ENCODE data around the gene TAS1R3.

TAS1R3 gene
- long read RNA-seq: 0 reads

- Histone ChIP-seq H3K27me3 (ENCODE audit: insufficient read depth, poor library complexity, severe bottlenecking) (no peaks in the 10 kb centered on the region), H3K27ac (replicated peaks) (0 out of 2 replicates have a peak within 1 kb of the TSS, but pooled peaks have one; percentile 13), H3K4me3 (replicated peaks; ENCODE audit: insufficient read depth, low read length) (no peak within 1 kb of the TSS)
- TF ChIP-seq CTCF (IDR thresholded peaks at IDR 0.05; ENCODE audit: insufficient read depth, low read length) (no peak), POLR2AphosphoS5 (IDR thresholded peaks at IDR 0.05; ENCODE audit: low read depth) (no peak), SPI1 (IDR thresholded peaks at IDR 0.05; ENCODE audit: borderline replicate concordance, low read depth) (no peak), REST (IDR thresholded peaks at IDR 0.05; ENCODE audit: insufficient replicate concordance, low read depth) (no peak), GABPA (IDR thresholded peaks at IDR 0.05; ENCODE audit: low read depth) (no peak)
- peak in 1 of 2 experiments; percentile 25 for DNase-seq (ENCODE audit: low read depth in 1 of 2, low spot score in 1 of 2)
Observed at GRCh38 chr1:1331068-1331965, at the start of gene TAS1R3. Gene TAS1R3 (plus strand): TSS chr1:1331280. CDS start chr1:1331346, 66 bp downstream.

GRCh38 chr1:1281533-1282321, 49.4 kb upstream of the TAS1R3 start:
- Histone ChIP-seq H3K27ac (replicated peaks) (no peak overlapping the region), H3K4me3 (replicated peaks; ENCODE audit: insufficient read depth, low read length) (no peak overlapping the region), H3K27me3 (ENCODE audit: insufficient read depth, poor library complexity, severe bottlenecking) (no peaks in the 10 kb centered on the region)
- TF ChIP-seq CTCF (IDR thresholded peaks at IDR 0.05; ENCODE audit: insufficient read depth, low read length) (no peak), POLR2AphosphoS5 (IDR thresholded peaks at IDR 0.05; ENCODE audit: low read depth) (no peak), GABPA (IDR thresholded peaks at IDR 0.05; ENCODE audit: low read depth) (no peak), REST (IDR thresholded peaks at IDR 0.05; ENCODE audit: insufficient replicate concordance, low read depth) (no peak), SPI1 (IDR thresholded peaks at IDR 0.05; ENCODE audit: borderline replicate concordance, low read depth) (no peak)
- DNase-seq (ENCODE audit: low read depth in 1 of 2, low spot score in 1 of 2): no peak

GRCh38 chr1:1282998-1283397, 48.1 kb upstream of the TAS1R3 start:
- H3K4me3 ChIP-seq (replicated peaks; ENCODE audit: insufficient read depth, low read length): no peak overlapping the region
- H3K27me3 ChIP-seq (ENCODE audit: insufficient read depth, poor library complexity, severe bottlenecking): no peaks in the 10 kb centered on the region
- H3K27ac ChIP-seq (replicated peaks): no peak overlapping the region
- DNase-seq (ENCODE audit: low read depth in 1 of 2, low spot score in 1 of 2): no peak
- no peak for TF ChIP-seq CTCF (IDR thresholded peaks at IDR 0.05; ENCODE audit: insufficient read depth, low read length)
- TF ChIP-seq SPI1 (IDR thresholded peaks at IDR 0.05; ENCODE audit: borderline replicate concordance, low read depth): no peak
- no peak for TF ChIP-seq REST (IDR thresholded peaks at IDR 0.05; ENCODE audit: insufficient replicate concordance, low read depth)
- no peak for TF ChIP-seq POLR2AphosphoS5 (IDR thresholded peaks at IDR 0.05; ENCODE audit: low read depth)
- TF ChIP-seq GABPA (IDR thresholded peaks at IDR 0.05; ENCODE audit: low read depth): no peak

All from HL-60 (cell line).